Motor neuron (in vitro differentiated cells): ENCODE measurements around the gene CDK6. TPM values are rescaled to one million over a fixed set of nuclear protein-coding genes. Genes with fewer than 3 reads are reported as not detected.

Experiments used
- ATAC-seq, 8 experiments: fragments of 200-7000 bp; cut with Tn5 transposase; replicated peaks in 6 of 8; 2 replicates each; pipeline ENCODE4 v1.8.0; 2021; ENCODE audit warnings: mild to moderate bottlenecking in 8 of 8, moderate library complexity in 8 of 8
- H3K27ac ChIP-seq, 2 donors: fragments of 250-450 bp; sonication (Bioruptor Pico); 2 replicates each; pipeline ENCODE4 v1.9.0; 2021; ENCODE audit warnings: antibody characterized with exemption in 2 of 2, mild to moderate bottlenecking in 2 of 2, moderate library complexity in 1 of 2
- H3K4me1 ChIP-seq, 2 donors: fragments of 250-450 bp; sonication (Bioruptor Pico); replicated peaks in 1 of 2; 2 replicates each; pipeline ENCODE4 v1.6.1; 2021; ENCODE audit warnings: antibody characterized with exemption in 2 of 2, mild to moderate bottlenecking in 2 of 2, moderate library complexity in 1 of 2
- H3K4me3 ChIP-seq, 5 donors: fragments of 250-450 bp; sonication (Bioruptor Pico); 2 replicates each; pipeline ENCODE4 v1.9.0; 2021; ENCODE audit warnings: antibody characterized with exemption in 5 of 5, mild to moderate bottlenecking in 5 of 5, moderate library complexity in 4 of 5
- WGBS, 10 experiments: fragments of 450-650 bp; shearing (Covaris generic); methylation state at CpG; one replicate each; pipeline ENCODE4 v1.0.0; 2022; 5-methylcytosine and 5-hydroxymethylcytosine counted together
- in situ Hi-C, 9 experiments: fragments of 400-800 bp; cut with MboI; loops; one replicate each; pipeline ENCODE4 v1.15.0; 2021; ENCODE audit warnings: low sequenced_read_pairs in 9 of 9, low pct_unique_long_range_greater_than_20kb in 2 of 9; ENCODE audit not compliant: unreplicated experiment in 9 of 9
- total RNA-seq, 8 experiments: library from RNA; unstranded; fragments of 300-600 nt; gene quantifications; 2 replicates each; pipeline versions ENCODE4 v1.2.3 to v1.2.4, GENCODE V29; 2022

CDK6 gene
- total RNA-seq, 8 experiments from 2014 or later, result 11.2 to 55.2 (median 25.7) TPM

DNA sequence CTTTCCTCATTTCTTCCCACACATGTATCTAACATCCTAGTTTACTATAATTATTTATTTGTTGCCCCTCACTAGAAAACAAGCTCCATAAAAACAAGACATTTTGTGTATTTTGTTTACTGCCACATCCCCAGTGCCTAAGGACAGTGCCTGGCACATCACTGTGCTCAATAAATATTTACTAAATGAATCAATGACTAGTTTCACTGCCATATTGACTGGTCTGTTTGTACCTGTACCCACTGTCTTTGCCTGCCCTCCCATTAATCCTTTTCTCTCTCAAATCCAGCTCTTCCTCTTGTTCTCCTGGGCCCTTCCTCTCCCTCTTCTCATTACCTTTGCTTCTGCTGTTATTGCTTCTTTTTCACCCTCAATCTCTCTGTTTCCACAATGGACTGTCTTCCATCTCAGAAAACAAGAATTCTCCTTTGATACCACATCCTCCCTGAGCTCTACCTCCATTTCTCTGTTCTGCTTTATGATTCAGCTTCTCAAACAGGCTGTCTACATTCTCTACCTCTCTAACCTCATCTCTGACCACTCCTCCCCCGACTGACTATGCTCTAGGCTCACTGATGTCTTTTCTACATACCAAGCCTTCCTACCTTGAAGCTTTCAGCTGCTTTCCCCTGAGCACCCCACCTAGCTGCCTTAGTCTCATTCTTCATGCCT is 237.9 kb downstream of the CDK6 start:
- in situ Hi-C loops, result no loop called here
- 13 to 86% (median 50%) methylated on average over 1 of the region's 1 CpG; no CpG with 5 or more reads in 1 of the 10 experiments for WGBS, 10 experiments
- Histone ChIP-seq H3K4me1 (no peaks in the 10 kb centered on the region), H3K27ac (no peak overlapping the region), H3K4me3 (no peak overlapping the region)
- peak in 1 of 8 experiments; percentile 19 for ATAC-seq

DNA sequence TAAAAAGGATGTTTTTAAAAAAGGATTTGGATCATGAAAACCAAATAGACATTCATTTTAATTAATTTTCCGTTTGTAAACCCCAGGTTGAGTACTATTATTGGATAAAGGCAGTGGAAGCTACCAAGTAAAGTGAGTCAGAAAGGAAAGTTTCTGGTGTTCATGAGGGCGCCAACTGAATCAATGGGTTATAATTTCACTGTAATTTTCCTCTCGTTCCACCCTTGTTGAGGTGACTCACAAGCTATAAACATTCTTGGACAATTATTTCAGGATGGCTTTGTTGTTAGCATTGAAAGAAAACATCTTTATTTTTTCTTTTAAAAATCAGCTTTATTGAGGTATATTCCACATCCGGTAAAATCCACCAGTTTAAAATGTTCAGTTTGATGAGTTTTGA is 241.1 kb downstream of the CDK6 start:
- no peak overlapping the region for H3K27ac ChIP-seq
- in situ Hi-C loops, result no loop called here
- 0 to 86% (median 41%) methylated on average over 1 to 4 of the region's 4 CpGs for WGBS, 10 experiments
- H3K4me3 ChIP-seq, result no peak overlapping the region
- peak in 2 of 8 experiments; percentile 17 to 40 for ATAC-seq
- no peaks in the 10 kb centered on the region for H3K4me1 ChIP-seq

DNA sequence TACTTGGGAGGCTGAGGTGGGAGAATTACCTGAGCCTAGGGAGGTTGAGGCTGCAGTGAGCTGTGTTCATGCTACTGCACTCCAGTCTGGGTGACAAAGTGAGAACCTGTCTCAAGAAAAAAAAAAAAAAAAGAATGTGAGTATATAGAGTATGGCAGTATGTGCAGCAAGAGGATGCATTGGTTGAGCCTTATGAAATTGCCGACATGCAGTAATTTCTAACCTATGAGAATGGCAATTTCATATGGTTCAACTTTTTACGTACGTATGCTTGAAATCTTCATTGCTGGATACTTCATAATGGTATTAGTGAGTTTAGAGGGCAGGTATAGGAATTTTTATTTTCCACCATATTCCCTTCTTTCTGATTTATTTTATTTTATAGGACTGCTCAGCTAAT is 241.6 kb downstream of the CDK6 start:
- Histone ChIP-seq H3K4me1 (no peaks in the 10 kb centered on the region), H3K27ac (no peak overlapping the region), H3K4me3 (no peak overlapping the region)
- no peak for ATAC-seq
- in situ Hi-C loops, result no loop called here
- 76 to 100% (median 94%) methylated on average over 1 to 3 of the region's 3 CpGs; no CpG with 5 or more reads in 1 of the 10 experiments for WGBS, 10 experiments

DNA sequence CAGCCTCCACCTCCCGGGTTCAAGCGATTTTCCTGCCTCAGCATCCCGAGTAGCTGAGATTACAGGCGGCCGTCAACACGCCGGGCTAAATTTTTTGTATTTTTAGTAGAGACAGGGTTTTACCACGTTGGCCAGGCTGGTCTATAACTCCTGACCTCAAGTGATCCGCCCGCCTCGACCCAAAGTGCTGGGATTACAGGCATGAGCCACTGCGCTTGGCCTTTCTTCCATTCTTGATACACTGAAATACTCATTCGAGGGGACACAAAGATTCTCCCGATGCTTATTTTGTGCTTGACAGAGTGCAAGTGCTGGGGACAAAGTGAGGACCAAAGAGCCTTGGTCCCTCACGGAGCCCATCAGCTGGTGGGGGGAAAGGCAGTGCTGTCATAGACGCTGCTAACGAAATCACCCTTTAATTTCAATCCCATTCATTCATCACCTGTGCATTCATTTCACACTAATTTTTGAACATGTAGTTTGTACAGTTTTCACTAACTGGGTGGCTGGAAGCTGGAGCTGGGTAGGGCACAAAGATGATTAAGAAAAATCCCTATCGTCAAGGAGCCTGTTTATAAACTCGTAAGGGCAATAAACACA is 245.6 kb downstream of the CDK6 start:
- in situ Hi-C loops, result no loop called here
- no peak overlapping the region for H3K27ac ChIP-seq
- H3K4me3 ChIP-seq, result peak overlapping the region; percentile 75 to 90 (median 78)
- no peak for ATAC-seq
- WGBS, 10 experiments, result 3 to 69% (median 34%) methylated on average over 1 to 17 of the region's 19 CpGs; no CpG with 5 or more reads in 1 of the 10 experiments
- peaks cover 6 to 15% of the 10 kb centered on the region in 2 donors for H3K4me1 ChIP-seq

DNA sequence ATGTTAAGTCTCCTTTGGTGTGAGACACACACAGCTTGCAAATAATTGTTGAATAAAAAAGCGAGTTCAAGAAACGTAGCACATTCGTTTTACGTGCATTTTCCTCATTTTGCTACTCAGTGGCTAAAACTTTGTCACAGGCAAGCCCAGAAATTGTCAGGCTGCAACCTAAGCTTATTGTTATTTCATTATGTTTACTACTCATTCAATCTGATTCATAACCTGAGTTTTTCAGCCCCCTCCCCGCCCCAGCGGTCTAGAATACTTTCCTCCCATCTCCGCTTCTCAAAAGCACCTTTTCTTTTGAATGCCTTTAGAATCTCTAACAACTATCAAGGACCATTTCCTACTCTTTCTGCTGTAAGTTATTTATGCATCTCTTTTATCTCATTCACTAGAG is 247.3 kb downstream of the CDK6 start:
- Histone ChIP-seq H3K27ac (no peak overlapping the region), H3K4me1 (peaks cover 6 to 15% of the 10 kb centered on the region in 2 donors), H3K4me3 (peak overlapping the region; percentile 75 to 90 (median 78))
- ATAC-seq, result no peak
- 0 to 80% (median 24%) methylated on average over 1 to 7 of the region's 7 CpGs; no CpG with 5 or more reads in 1 of the 10 experiments for WGBS, 10 experiments
- in situ Hi-C loops, result no loop called here

DNA sequence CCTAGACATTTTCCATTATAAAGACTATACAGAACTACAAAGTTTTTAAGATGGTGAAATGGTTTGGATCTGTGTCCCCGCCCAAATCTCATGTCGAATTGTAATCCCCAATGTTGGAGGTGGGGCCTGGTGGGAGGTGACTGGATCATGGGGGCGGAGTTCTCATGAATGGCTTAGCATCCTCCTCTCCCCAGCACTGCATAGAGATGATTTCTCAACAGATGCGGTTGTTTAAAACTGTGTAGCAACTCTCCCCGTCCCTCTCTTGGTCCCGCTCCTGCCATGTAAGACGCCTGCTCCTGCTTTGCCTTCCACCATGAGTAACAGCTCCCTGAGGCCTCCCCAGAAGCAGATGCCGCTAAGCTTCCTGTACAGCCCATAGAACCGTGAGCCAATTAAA is 247.8 kb downstream of the CDK6 start:
- 32 to 78% (median 65%) methylated on average over 1 to 5 of the region's 9 CpGs; no CpG with 5 or more reads in 4 of the 10 experiments for WGBS, 10 experiments
- ATAC-seq, result peak in 1 of 8 experiments; percentile 2
- H3K27ac ChIP-seq, result no peak overlapping the region
- in situ Hi-C loops, result no loop called here
- peak overlapping the region in 4 of 5 donors; percentile 75 to 90 (median 78) for H3K4me3 ChIP-seq
- H3K4me1 ChIP-seq, result peaks cover 6 to 15% of the 10 kb centered on the region in 2 donors

DNA sequence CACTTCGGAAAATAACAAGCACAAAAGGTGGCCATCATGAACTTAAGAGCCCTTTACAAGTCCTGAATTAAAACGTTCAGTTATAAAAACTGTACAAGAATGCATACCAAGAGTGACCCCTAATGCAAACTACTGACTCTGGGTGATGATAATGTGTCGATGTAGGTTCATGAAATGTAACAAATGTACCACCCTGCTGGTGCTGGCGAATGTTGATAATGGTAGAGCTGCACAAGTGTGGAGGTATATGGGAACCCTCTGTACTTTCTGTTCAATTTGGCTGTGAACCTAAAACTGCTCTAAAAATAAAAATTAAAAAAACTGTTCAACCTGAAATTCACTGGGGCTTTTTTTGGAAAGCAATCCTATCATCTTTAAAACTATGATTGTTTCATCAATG is 249.5 kb downstream of the CDK6 start:
- in situ Hi-C loops, result no loop called here
- no peak overlapping the region for H3K27ac ChIP-seq
- ATAC-seq, result no peak
- H3K4me1 ChIP-seq, result peaks cover 6 to 15% of the 10 kb centered on the region in 2 donors
- H3K4me3 ChIP-seq, result no peak overlapping the region
- WGBS, 10 experiments, result 40 to 94% (median 87%) methylated on average over 1 to 4 of the region's 4 CpGs; no CpG with 5 or more reads in 1 of the 10 experiments

DNA sequence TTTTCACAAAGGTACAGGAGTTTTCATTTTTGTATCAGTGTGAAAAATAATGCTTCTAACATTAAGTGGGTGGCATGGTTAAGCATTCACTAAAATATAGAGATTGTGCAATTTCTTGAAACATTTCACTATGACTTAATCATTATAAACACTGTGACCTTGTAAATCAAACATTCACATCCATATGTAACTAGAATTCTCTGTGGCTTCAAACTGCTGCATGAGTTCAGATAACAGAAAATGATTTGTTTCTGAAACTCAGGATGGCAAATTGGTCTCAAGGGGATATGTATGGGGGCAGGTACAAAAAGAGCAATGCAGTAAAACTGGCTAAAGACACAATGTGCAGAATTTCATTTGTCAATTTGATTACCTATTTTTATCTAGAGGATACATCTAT is 250.0 kb downstream of the CDK6 start:
- H3K4me3 ChIP-seq, result no peak overlapping the region
- ATAC-seq, result no peak

DNA sequence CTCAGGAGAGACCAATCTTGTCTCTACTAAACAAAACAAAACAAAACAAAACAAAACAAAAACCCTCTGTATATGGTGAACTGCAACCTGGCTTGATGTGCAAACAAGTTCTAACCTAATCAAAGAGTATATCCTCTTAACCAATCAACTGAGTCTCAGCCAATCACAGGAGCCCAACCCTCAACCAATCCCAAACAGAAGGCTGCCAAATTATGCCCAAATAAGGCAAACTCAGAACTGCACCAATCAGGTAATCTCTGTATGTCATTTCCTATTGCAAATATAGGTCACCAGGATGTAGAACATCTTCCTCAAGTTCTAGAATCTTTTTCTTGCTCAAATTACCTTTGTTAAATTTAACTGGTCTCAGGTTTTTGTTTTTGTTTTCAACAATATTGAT is 251.4 kb downstream of the CDK6 start:
- no peak for ATAC-seq
- peaks cover 6 to 15% of the 10 kb centered on the region in 2 donors for H3K4me1 ChIP-seq
- no peak overlapping the region for H3K27ac ChIP-seq
- in situ Hi-C loops, result no loop called here
- no peak overlapping the region for H3K4me3 ChIP-seq

More for the DNA sequence above, 250.0 kb downstream of the CDK6 start:
- Histone ChIP-seq H3K4me1 (peaks cover 6 to 15% of the 10 kb centered on the region in 2 donors), H3K27ac (no peak overlapping the region)
- in situ Hi-C loops, result no loop called here

DNA sequence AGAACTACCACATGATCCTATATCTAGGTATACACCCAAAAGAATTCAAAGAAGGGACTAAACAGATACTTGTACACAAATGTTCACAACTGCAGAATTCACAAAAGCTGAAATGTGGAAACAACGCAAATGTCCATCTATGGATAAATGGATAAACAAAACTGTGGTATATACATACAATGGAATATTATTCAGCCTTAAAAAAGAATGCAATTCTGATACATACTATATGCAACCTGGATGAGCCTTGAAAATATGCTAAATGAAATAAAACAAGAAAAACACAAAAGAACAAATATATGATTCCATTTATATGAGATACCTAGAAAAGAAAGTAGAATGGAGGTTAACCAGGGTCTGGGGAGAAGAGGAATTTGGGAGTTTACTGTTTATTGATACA is 253.4 kb downstream of the CDK6 start:
- peaks cover 0 to 6% of the 10 kb centered on the region in 2 donors for H3K4me1 ChIP-seq
- H3K27ac ChIP-seq, result no peak overlapping the region
- in situ Hi-C loops, result no loop called here
- H3K4me3 ChIP-seq, result no peak overlapping the region
- ATAC-seq, result no peak
- 93 to 100% (median 100%) methylated on average over 1 of the region's 1 CpG; no CpG with 5 or more reads in 2 of the 10 experiments for WGBS, 10 experiments

DNA sequence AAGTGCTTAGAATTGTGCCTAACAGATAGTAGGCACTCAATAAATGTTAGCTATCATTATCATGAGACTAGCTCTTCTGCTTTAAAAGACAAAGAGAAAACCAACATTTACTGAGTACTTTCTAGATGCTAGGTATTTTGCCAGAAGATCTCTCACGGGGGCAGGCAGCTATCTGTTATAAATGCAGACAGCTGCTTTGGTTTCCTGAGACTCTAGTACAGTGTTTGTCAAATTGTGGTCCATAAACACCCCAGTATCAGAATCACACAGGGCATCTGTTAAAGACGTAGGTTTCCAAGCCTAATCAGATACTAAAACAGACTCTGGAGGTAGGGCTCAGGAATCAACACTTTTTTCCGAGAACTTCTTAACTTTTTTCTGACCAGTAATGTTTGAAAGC is 260.1 kb downstream of the CDK6 start:
- no peak overlapping the region for H3K27ac ChIP-seq

DNA sequence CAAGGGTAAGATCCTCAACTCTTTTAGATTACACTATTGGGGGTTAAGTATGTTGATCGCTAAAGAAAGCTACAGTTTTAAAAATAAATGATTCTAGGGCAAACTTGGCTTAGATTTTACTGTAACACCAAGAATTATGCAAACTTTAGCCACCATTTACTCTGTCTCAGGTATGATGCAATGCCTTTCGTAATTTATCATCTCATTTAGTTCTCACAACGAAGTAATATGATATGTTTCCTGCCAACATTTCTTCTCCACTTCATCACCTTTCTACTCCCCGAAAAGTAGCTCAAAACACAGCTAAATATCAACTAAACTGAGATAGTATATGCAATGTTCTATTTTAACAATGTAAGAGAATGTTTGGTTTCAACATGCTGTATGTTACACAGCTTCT is 267.2 kb downstream of the CDK6 start:
- 90 to 100% (median 96%) methylated on average over 1 to 4 of the region's 4 CpGs for WGBS, 10 experiments

More for the DNA sequence above, 260.1 kb downstream of the CDK6 start:
- no peaks in the 10 kb centered on the region for H3K4me1 ChIP-seq
- ATAC-seq, result no peak
- in situ Hi-C loops, result no loop called here
- no peak overlapping the region for H3K4me3 ChIP-seq
- 79 to 100% (median 90%) methylated on average over 1 to 3 of the region's 3 CpGs; no CpG with 5 or more reads in 1 of the 10 experiments for WGBS, 10 experiments

DNA sequence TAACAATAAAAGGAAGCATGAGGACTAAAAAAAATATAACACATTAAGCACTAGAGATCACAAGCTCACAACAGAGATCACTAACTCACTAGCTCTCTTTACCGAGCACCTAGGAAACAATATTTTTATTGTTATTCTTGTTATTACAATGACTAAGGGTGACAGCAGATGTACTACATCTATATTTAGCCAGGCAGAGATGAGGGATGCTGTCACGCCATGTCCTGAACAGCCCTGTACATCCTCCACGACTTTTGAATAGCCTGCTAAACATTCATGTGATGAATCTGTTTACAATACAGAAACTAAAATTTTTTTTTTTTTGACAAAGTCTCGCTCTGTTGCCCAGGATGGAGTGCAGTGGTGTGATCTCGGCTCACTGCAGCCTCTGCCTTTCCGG is 268.9 kb downstream of the CDK6 start:
- Histone ChIP-seq H3K4me1 (no peaks in the 10 kb centered on the region), H3K4me3 (no peak overlapping the region), H3K27ac (no peak overlapping the region)
- in situ Hi-C loops, result no loop called here
- ATAC-seq, result no peak
- WGBS, 10 experiments, result 0 to 100% (median 88%) methylated on average over 1 to 6 of the region's 6 CpGs; no CpG with 5 or more reads in 1 of the 10 experiments

More for the DNA sequence above, 267.2 kb downstream of the CDK6 start:
- ATAC-seq, result no peak
- Histone ChIP-seq H3K27ac (no peak overlapping the region), H3K4me3 (no peak overlapping the region), H3K4me1 (no peaks in the 10 kb centered on the region)
- in situ Hi-C loops, result no loop called here
